ENCODE measurements around the gene IRF2BP2. TPM values are rescaled to one million over a fixed set of nuclear protein-coding genes. Genes with fewer than 3 reads are reported as not detected.

The IRF2BP2 gene
- total and polyA plus RNA-seq, 2 donors (not counting 1 experiment from before 2014, with no cell fraction given) = 17.8 to 71.8 TPM

DNA sequence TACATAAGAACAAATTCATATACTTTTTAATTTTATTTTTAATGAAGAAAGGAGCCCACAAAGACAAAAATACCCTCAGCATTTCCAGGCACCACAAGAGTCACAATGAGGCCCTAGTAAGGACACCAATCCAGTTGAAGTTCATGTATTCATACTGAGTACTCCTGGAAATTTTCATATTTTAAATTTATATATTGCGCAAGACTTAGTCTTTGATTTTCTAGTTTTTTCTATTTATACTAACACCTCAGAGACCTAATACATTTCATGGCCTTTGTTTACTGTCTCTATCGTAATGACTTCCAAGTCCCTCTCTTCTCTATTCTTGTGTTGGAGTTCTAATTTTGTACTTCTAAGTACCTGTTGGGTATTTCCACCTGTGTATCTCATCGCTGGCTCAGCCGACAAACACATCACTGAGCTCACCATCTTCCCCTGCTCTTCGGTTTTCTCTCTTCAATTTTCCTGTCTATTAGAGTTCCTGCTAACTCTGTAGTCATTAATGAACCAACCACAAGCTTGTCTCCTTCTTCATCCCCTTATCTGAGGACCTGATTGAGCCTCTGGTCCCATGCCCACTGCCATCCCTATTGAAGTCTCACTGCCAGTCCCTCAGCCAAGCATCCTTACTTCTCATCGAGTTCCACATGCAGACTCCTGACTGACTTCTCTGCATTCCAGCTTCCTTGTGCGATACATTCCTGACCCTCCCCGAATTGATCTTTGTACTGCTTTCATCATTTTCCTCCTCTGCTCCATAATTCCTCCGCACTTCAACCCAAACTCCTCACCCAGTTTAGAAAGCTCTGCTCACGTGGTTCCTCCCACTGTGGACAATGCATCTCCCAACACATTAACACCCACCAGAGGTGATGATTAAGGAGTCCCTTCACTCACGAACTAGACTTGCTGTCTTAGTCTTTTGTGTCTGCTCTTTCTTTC lies 17.3 kb upstream of the IRF2BP2 start:
- Histone ChIP-seq H3K79me2 (ENCODE audit: control insufficient read depth, insufficient read depth, low read length) (no peaks in the 10 kb centered on the region), H3K4me1 (ENCODE audit: control insufficient read depth, extremely low read depth, insufficient read depth, low read length) (peaks cover 15% of the 10 kb centered on the region), H3K27ac (ENCODE audit: insufficient read depth, low read length) (peak overlapping the region; percentile 31), H3K9me3 (ENCODE audit: control insufficient read depth, insufficient read depth, low read depth, low read length) (no peaks in the 10 kb centered on the region), H3K36me3 (ENCODE audit: control insufficient read depth, insufficient read depth, low read length) (no peaks in the 10 kb centered on the region), H3K4me2 (ENCODE audit: extremely low read depth, insufficient read depth, low read length) (no peak overlapping the region), H4K20me1 (ENCODE audit: control insufficient read depth, extremely low read depth, insufficient read depth, low read length) (no peaks in the 10 kb centered on the region), H2AFZ (ENCODE audit: low read length) (no peak overlapping the region), H3K27me3 (ENCODE audit: control insufficient read depth, insufficient read depth, low read length) (no peaks in the 10 kb centered on the region), H3K9ac (ENCODE audit: insufficient read depth, low read length) (no peak overlapping the region), H3K4me3 (replicated peaks in 1 of 4; ENCODE audit: control extremely low read depth in 1 of 4, insufficient read depth in 1 of 4, low read depth in 3 of 4, low read length in 4 of 4) (no peak overlapping the region)
- no peak for TF ChIP-seq EZH2 (IDR thresholded peaks at IDR 0.05; ENCODE audit: low read length, missing control alignments)
- TF ChIP-seq, protein P1, sequence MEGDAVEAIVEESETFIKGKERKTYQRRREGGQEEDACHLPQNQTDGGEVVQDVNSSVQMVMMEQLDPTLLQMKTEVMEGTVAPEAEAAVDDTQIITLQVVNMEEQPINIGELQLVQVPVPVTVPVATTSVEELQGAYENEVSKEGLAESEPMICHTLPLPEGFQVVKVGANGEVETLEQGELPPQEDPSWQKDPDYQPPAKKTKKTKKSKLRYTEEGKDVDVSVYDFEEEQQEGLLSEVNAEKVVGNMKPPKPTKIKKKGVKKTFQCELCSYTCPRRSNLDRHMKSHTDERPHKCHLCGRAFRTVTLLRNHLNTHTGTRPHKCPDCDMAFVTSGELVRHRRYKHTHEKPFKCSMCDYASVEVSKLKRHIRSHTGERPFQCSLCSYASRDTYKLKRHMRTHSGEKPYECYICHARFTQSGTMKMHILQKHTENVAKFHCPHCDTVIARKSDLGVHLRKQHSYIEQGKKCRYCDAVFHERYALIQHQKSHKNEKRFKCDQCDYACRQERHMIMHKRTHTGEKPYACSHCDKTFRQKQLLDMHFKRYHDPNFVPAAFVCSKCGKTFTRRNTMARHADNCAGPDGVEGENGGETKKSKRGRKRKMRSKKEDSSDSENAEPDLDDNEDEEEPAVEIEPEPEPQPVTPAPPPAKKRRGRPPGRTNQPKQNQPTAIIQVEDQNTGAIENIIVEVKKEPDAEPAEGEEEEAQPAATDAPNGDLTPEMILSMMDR (conservative IDR thresholded peaks at IDR 0.05 in 1 of 2, IDR thresholded peaks at IDR 0.05 in 1 of 2; ENCODE audit: low read depth in 1 of 2, low read length in 2 of 2) = no peak
- peak in 1 of 2 donors; percentile 64 for DNase-seq (ENCODE audit: low read depth in 2 of 2)

- H3K36me3 ChIP-seq (ENCODE audit: control insufficient read depth, insufficient read depth, low read length) = no peaks in the 10 kb centered on the region
- DNase-seq (ENCODE audit: low read depth in 2 of 2) = no peak
- H3K9ac ChIP-seq (ENCODE audit: insufficient read depth, low read length) = no peak overlapping the region
- no peak overlapping the region for H2AFZ ChIP-seq (ENCODE audit: low read length)
- H3K27ac ChIP-seq (ENCODE audit: insufficient read depth, low read length) = no peak overlapping the region
- no peak overlapping the region for H3K4me3 ChIP-seq (replicated peaks in 1 of 4; ENCODE audit: control extremely low read depth in 1 of 4, insufficient read depth in 1 of 4, low read depth in 3 of 4, low read length in 4 of 4)
- no peaks in the 10 kb centered on the region for H4K20me1 ChIP-seq (ENCODE audit: control insufficient read depth, extremely low read depth, insufficient read depth, low read length)
- peaks cover 20% of the 10 kb centered on the region for H3K4me1 ChIP-seq (ENCODE audit: control insufficient read depth, extremely low read depth, insufficient read depth, low read length)
- H3K79me2 ChIP-seq (ENCODE audit: control insufficient read depth, insufficient read depth, low read length) = no peaks in the 10 kb centered on the region
- H3K4me2 ChIP-seq (ENCODE audit: extremely low read depth, insufficient read depth, low read length) = no peak overlapping the region
- no peak for TF ChIP-seq EZH2 (IDR thresholded peaks at IDR 0.05; ENCODE audit: low read length, missing control alignments)
- TF ChIP-seq, protein P1 (conservative IDR thresholded peaks at IDR 0.05 in 1 of 2, IDR thresholded peaks at IDR 0.05 in 1 of 2; ENCODE audit: low read depth in 1 of 2, low read length in 2 of 2) = no peak
- no peaks in the 10 kb centered on the region for H3K27me3 ChIP-seq (ENCODE audit: control insufficient read depth, insufficient read depth, low read length)
- no peaks in the 10 kb centered on the region for H3K9me3 ChIP-seq (ENCODE audit: control insufficient read depth, insufficient read depth, low read depth, low read length)
Measured at GRCh38 chr1:234626391-234626790, 16.4 kb upstream of the IRF2BP2 start.

DNA sequence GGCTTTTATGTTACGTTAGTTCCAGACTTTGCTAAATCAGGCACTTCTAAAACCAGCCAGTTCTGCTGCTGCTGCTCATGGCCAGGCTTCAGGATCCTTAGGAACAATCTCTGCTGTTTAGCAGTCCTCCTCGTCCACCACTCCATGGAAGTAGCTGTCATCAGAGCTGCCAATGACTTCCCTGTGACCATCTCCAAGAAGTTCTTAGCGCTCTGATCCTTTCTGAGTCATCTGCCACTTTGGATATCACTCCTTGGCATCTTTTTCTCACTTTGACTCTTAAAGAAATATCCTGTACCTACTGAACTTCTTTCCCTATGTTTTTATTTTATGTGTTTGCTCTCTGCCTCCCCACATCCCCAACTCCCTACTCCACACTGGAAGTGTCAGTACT lies 14.7 kb upstream of the IRF2BP2 start:
- H3K4me1 ChIP-seq (ENCODE audit: control insufficient read depth, extremely low read depth, insufficient read depth, low read length) = peaks cover 21% of the 10 kb centered on the region
- peak overlapping the region; percentile 32 for H3K4me2 ChIP-seq (ENCODE audit: extremely low read depth, insufficient read depth, low read length)
- peak in 1 of 2 donors; percentile 35 for DNase-seq (ENCODE audit: low read depth in 2 of 2)
- TF ChIP-seq, protein P1 (conservative IDR thresholded peaks at IDR 0.05 in 1 of 2, IDR thresholded peaks at IDR 0.05 in 1 of 2; ENCODE audit: low read depth in 1 of 2, low read length in 2 of 2) = no peak
- H3K27me3 ChIP-seq (ENCODE audit: control insufficient read depth, insufficient read depth, low read length) = no peaks in the 10 kb centered on the region
- no peaks in the 10 kb centered on the region for H3K9me3 ChIP-seq (ENCODE audit: control insufficient read depth, insufficient read depth, low read depth, low read length)
- H3K36me3 ChIP-seq (ENCODE audit: control insufficient read depth, insufficient read depth, low read length) = no peaks in the 10 kb centered on the region
- no peaks in the 10 kb centered on the region for H3K79me2 ChIP-seq (ENCODE audit: control insufficient read depth, insufficient read depth, low read length)
- H2AFZ ChIP-seq (ENCODE audit: low read length) = peak overlapping the region; percentile 58
- no peak overlapping the region for H3K4me3 ChIP-seq (replicated peaks in 1 of 4; ENCODE audit: control extremely low read depth in 1 of 4, insufficient read depth in 1 of 4, low read depth in 3 of 4, low read length in 4 of 4)
- no peak overlapping the region for H3K27ac ChIP-seq (ENCODE audit: insufficient read depth, low read length)
- no peak overlapping the region for H3K9ac ChIP-seq (ENCODE audit: insufficient read depth, low read length)
- no peaks in the 10 kb centered on the region for H4K20me1 ChIP-seq (ENCODE audit: control insufficient read depth, extremely low read depth, insufficient read depth, low read length)
